Right lung (tissue), 5 donors: Measurements from ENCODE around the gene RALGPS1. TPM values are rescaled to one million over a fixed set of nuclear protein-coding genes. Genes with fewer than 3 reads are reported as not detected.

Experiments used
- DNase-seq, 2 donors: peaks; one replicate each; pipeline ENCODE4 v3.0.0-alpha.2; 2013
- polyA plus RNA-seq, 5 donors: library from polyadenylated mRNA; unstranded; fragments of 120-200 nt; gene quantifications; one replicate each; pipeline versions ENCODE4 v1.2.1 to v1.2.3, GENCODE V29; 2013; ENCODE audit warnings: inconsistent platforms in 1 of 5, low replicate concordance in 1 of 5; ENCODE audit not compliant: insufficient read length in 5 of 5, insufficient read depth in 1 of 5

The RALGPS1 gene
- polyA plus RNA-seq, 5 donors: 19.5 to 26.4 (median 20.3) TPM

DNA sequence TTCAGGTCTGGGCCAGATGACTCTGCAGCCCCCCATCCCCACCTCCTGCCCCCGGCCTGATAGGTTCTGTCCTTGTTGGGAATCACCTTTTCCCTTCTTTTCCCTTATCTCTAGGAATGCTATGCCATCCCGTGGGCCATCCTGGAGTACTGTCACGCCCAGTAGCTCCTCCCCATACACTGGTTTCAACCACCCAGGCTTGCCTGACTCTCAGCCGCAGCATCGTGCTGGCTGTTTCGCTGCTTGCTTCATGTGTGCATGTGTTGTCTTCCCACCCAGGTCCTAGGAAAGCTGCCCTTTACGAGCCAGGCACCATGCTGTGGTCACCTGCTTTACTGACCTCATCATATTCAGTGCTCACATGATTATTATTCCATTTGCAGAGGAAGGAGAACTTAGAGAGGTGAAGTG is 136.0 kb downstream of the RALGPS1 start:
- no peak for DNase-seq

DNA sequence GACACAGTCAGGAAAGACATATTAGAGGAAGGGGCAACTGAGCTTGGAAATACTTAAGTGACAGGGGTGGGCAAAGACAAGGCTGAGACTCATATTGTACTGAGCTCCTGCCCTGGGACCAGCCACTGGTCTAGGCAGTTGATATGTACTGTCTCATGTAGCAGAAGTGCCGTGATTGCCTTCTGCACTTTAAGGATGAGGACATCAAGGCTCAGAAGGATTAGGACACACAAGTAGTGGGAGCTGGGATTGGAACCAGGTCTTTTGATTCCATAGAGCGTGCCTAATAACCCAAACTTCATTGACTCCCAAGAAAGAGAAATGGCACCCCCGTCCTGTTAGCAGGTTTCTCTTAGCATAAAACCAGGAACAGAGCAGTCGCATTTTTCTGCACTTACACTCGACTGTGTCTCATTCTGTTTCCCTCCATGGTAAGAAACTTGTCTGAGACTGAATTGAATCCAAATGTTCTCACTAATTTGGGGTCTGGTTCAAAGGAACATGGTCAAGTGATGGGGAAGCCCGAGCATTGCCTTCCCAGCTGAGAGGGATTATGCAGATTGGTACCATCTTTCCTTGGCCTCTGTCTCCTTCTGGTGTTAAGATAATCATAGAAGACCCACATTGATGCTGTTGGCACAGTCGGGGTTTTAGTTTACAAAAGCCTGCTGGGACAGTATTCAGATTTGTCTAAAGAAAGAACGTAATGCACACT is 137.5 kb downstream of the RALGPS1 start:
- no peak for DNase-seq

- peak in 1 of 2 donors; percentile 54 for DNase-seq
Measured at GRCh38 chr9:127053057-127053821, 138.7 kb downstream of the RALGPS1 start.

GRCh38 chr9:127053960-127054359 is 139.4 kb downstream of the RALGPS1 start:
- no peak for DNase-seq

GRCh38 chr9:127055745-127056402 is 141.3 kb downstream of the RALGPS1 start:
- DNase-seq: no peak

GRCh38 chr9:127056446-127056845 is 141.9 kb downstream of the RALGPS1 start:
- DNase-seq: no peak

GRCh38 chr9:127058011-127058644 is 143.5 kb downstream of the RALGPS1 start:
- DNase-seq: no peak

- no peak for DNase-seq
Measured at GRCh38 chr9:127058645-127059021, 144.1 kb downstream of the RALGPS1 start.

GRCh38 chr9:127059030-127059429 is 144.4 kb downstream of the RALGPS1 start:
- no peak for DNase-seq

DNA sequence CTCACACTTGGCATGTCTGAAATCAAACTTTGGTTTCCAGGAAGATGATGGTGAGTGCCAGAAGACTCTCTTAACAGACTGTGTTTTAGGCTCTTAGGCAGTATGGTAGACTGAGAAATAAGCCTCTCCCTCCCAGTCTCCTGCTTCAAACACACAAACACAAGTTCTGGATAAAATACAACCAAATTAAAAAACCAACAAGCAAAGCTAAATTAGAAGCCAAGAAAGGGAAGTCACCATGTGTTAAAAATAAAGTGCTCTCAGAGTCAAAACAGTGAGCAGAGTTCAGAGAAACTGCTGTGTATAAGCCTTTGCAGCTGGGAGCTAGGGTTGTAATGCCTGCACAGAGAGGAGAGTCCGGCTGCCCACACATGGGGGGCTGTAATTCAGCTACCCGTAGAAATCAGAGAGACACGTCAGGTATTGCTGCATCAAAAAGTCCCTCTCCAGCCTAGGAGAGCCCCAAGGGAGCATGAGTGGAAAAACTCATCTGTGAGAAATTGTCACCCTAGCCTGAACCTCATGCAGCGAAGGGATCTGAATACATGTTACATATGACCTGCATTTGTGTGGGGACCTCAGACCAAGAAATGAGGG is 145.3 kb downstream of the RALGPS1 start:
- no peak for DNase-seq

DNA sequence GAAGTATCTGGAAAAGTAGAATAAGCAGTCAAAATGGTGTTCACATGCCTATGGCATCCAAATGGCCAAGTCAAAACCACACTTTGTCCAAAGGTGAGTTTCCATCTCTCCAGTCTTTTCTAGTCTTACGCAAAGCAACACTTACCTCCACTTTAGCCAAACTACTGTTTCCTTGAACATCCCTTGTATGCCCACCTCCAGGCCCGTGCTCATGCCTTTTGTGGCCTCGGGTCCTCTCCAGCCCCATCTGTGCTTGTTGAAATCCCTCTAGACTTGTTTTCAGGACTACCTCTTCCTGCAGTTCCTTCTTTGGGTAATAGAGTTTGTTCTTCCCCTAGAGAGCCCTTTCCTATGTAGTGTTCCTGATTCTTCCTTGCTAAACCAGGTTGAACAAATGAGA is 146.8 kb downstream of the RALGPS1 start:
- no peak for DNase-seq

GRCh38 chr9:127064335-127064734 is 149.8 kb downstream of the RALGPS1 start:
- DNase-seq: no peak

DNA sequence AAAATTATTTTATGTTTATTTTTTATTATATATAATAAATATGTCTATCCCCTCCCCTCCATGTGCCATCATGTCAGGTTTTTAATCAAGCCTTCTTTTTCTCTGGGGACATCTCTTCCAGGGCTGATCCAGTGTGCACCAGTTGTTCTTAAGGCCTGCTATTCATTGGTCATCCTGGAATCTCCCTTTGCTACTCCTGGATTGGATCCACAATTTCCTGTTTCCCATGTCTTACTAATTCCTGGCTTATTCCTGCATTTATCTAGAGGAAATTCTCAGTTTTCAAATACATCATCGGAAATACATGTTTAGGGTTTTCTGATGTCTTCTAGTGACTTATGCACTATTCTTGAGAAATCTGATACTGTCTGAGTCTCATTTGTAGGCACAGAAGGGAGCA is 151.0 kb downstream of the RALGPS1 start:
- no peak for DNase-seq

GRCh38 chr9:127066060-127066850 is 151.7 kb downstream of the RALGPS1 start:
- DNase-seq: no peak

GRCh38 chr9:127066851-127067136 is 152.2 kb downstream of the RALGPS1 start:
- DNase-seq: no peak

DNA sequence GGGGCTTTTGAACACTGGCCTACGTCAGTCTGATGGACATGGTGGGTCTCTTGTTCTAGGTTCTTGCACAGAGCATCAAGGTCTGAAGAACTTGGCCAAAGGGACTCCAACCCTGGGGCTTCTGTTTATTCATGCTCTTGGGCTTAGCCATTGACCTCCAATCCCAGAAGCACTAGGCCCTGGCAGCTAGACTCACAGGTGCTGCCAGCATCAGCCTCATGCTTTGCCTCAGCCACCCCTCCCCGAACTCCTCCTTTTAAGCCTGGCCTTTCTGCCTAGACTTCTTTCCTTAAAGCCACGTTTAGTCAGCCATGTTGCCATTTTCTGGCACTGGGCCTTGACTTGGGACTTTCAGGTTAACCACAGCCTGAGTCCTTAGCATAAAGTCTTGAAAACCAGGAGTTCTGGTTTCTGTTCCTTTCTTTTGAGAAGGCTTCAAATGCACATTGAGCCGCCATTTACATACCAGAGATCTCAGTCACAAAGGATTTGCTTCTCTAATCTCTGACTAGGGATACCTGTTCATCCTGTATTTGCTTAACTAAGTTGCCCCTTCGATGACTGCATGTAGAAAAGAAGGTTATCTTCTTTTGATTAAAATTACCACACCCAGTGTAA is 153.1 kb downstream of the RALGPS1 start:
- DNase-seq: no peak

DNA sequence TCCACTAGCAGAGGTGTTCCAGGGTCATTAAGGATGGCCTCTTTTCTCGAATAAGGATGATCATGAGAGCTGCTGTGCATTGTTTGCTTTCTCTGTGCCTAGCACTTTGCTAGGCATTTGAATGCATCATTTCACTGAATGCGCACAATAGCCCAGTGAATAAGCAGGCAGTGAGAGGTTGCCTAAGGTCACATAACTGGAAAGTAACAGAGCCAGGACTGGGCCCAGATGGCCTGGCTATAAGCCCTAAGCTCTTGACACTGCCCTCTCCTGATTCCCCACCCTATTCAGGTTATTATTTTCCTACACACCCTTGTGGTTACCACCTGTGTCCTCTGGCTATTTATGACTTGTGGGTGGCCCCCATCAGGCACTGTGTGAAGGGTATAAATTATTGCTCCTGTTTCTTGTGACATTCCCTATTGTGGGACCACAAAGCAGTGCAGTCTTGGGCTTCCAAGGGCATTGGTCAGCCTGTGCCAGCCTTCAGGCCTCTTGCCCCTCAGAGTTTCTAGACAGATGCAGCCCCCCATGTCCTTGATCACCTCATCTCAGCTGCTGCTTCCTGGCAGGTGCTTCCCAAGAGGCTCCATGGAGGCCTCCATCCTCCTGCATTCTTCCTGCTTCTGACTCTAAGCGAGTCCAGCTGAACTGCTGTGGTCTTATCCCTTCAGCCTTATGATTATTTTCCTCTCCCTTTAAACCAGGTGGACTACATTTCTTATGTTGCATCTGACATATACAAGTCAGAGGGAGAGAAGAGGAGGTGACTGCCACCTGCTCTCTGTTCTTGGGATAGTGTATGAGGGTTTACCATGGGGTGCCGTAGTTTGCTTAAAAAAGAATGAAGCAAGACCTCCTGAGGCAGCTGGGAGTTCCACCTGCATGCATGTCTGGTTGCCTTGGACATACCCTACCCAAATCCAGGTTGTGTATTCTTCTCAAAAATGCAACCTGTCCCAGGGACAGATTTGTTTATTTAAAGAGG is 160.3 kb downstream of the RALGPS1 start:
- DNase-seq: no peak

DNA sequence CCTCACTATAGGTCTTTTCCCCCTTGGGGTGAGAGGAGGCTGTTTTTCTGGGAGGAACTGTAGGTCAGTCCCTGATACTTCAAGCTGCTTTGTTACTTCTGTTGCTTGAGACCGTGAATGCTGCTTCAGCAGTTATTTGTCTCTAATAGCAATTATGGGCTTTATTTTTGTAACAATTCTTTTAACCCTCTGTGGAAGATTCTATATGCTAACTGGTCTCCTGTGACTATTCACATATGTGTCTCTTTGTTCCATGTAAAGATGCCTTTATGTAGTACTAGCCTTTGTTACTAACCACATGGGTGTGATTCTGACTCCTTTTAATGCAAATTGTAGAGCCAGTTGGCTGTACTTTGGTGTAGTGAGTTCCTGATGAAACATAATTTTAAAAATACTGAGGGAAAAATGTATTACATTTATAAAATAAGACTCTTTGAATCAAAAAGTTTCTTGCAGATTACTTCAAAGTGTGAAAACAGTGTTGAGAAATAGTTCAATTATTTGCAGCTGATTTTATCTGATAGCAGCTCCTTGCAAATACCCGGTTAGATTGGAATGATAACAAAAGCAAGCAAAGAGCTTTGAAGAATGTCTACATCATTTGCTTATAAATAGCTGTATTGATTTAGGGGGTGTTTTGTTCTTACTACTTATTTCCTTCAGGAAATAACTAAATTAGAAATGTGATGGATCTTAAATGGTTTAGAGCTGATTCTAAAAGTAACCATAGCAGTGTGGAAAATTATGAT is 161.2 kb downstream of the RALGPS1 start:
- no peak for DNase-seq
